ENCODE results near the gene BACH2.

DNA sequence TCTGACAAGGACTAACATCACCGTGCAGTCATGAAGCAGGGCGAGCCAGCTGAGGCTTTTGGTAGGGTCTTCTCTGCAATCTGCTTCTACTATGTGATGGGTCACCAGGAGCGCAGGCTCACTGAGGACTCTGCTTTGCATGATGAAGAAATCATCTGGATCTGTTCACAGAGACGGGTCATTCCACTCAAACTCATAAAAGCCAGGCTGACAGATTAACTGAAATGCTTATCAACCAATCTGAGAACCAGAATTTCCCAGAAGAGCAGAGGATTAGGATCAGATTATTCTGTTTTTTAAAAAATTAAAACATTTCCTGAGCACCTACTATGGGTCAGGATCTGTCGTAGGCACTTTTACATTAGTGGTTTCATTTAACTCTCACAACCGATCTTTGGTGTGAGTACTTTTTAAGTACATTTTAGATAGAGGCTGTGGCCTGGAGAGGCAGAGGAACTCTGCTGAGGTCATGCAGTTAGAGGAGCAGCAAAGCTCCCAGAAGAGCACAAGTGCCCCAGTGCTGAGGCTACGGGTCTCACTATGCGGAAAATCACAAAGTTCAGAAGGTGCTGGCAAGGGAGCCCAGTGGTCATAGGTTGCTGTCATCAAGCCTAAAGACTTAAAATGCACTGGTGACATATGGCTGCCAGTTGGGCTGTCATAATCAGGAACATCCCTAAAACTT, 109.1 kb downstream of the BACH2 start:
- TF ChIP-seq EZH2 (IDR thresholded peaks at IDR 0.05), result no peak
- TF ChIP-seq, protein P1, sequence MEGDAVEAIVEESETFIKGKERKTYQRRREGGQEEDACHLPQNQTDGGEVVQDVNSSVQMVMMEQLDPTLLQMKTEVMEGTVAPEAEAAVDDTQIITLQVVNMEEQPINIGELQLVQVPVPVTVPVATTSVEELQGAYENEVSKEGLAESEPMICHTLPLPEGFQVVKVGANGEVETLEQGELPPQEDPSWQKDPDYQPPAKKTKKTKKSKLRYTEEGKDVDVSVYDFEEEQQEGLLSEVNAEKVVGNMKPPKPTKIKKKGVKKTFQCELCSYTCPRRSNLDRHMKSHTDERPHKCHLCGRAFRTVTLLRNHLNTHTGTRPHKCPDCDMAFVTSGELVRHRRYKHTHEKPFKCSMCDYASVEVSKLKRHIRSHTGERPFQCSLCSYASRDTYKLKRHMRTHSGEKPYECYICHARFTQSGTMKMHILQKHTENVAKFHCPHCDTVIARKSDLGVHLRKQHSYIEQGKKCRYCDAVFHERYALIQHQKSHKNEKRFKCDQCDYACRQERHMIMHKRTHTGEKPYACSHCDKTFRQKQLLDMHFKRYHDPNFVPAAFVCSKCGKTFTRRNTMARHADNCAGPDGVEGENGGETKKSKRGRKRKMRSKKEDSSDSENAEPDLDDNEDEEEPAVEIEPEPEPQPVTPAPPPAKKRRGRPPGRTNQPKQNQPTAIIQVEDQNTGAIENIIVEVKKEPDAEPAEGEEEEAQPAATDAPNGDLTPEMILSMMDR (IDR thresholded peaks at IDR 0.05 in 2 of 3, conservative IDR thresholded peaks at IDR 0.05 in 1 of 3; ENCODE audit: borderline replicate concordance in 1 of 3, insufficient read depth in 1 of 3, low read depth in 2 of 3, low read length in 2 of 3), result no peak
- TF ChIP-seq, protein P2, sequence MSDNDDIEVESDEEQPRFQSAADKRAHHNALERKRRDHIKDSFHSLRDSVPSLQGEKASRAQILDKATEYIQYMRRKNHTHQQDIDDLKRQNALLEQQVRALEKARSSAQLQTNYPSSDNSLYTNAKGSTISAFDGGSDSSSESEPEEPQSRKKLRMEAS (IDR thresholded peaks at IDR 0.05), result no peak

All from HCT116 (cell line).